A549 treated with AZD9567 at 1 μM for 4 hours (cell line): ENCODE results near the gene OCRL. TPM values are rescaled to one million over a fixed set of nuclear protein-coding genes. Genes with fewer than 3 reads are reported as not detected.

ENCODE experiments used
- total RNA-seq: library from RNA; stranded (reverse); fragments of 200-300 nt; extraction: Qiagen RNA extraction; gene quantifications from 5 replicates; pipeline ENCODE4 v1.2.3, GENCODE V29; 2022; ENCODE audit not compliant: insufficient read depth

Gene OCRL
- 19.9 to 25.3 TPM (median 23.9 TPM) in 5 replicates for total RNA-seq

GRCh38 chrX:129540068-129540653 lies at the start of gene OCRL:
OCRL (plus strand) TSS chrX:129540259; CDS start chrX:129540440, 181 bp downstream.

GRCh38 chrX:129523079-129523911 lies 16.8 kb upstream of the OCRL start, which contains the start of gene SMARCA1:
SMARCA1 (minus strand) TSS chrX:129523490; CDS start chrX:129523370, 120 bp downstream.

Other genes starting within 250 kb of the OCRL start
- gene SMARCA1, start 16.8 kb upstream of the OCRL start, total RNA-seq = 32.3 to 50.9 TPM (median 43.9 TPM) in 5 replicates
- 0.75 to 1.2 TPM (median 0.83 TPM) in 4 of 5 replicates, not detected in the other for gene APLN, start 114.7 kb downstream of the OCRL start, total RNA-seq
- gene XPNPEP2, start 198.7 kb downstream of the OCRL start, total RNA-seq = not detected in 5 replicates
- gene SASH3, start 239.7 kb downstream of the OCRL start, total RNA-seq = not detected in 5 replicates